ENCODE results near the gene RNF207.
A peak's percentile ranks its signal among the peaks of the same experiment; 100 is the strongest.

The RNF207 gene

GRCh38 chr1:6205849-6206519 lies at the start of gene RNF207:
Gene RNF207, plus strand, starts transcription at chr1:6206119. Its CDS starts 417 bp downstream, at chr1:6206536.
- peak; percentile 83 for DNase-seq (ENCODE audit: low spot score)

GRCh38 chr1:6157132-6157527 lies 48.8 kb upstream of the RNF207 start:
- no peak for DNase-seq (ENCODE audit: low spot score)

- DNase-seq (ENCODE audit: low spot score) = no peak
Measured at GRCh38 chr1:6157528-6158174, 48.3 kb upstream of the RNF207 start.

- no peak for DNase-seq (ENCODE audit: low spot score)
Measured at GRCh38 chr1:6158181-6158580, 47.7 kb upstream of the RNF207 start.

- DNase-seq (ENCODE audit: low spot score) = no peak
Measured at GRCh38 chr1:6162341-6162740, 43.6 kb upstream of the RNF207 start.

- DNase-seq (ENCODE audit: low spot score) = no peak
Measured at GRCh38 chr1:6162773-6163172, 43.1 kb upstream of the RNF207 start.

GRCh38 chr1:6163191-6163972 lies 42.5 kb upstream of the RNF207 start:
- DNase-seq (ENCODE audit: low spot score) = no peak

GRCh38 chr1:6163973-6164617 lies 41.8 kb upstream of the RNF207 start:
- DNase-seq (ENCODE audit: low spot score) = no peak

GRCh38 chr1:6165027-6165426 lies 40.9 kb upstream of the RNF207 start:
- no peak for DNase-seq (ENCODE audit: low spot score)

GRCh38 chr1:6165441-6165985 lies 40.4 kb upstream of the RNF207 start:
- DNase-seq (ENCODE audit: low spot score) = no peak

- no peak for DNase-seq (ENCODE audit: low spot score)
Measured at GRCh38 chr1:6166221-6166620, 39.7 kb upstream of the RNF207 start.

GRCh38 chr1:6166655-6167390 lies 39.1 kb upstream of the RNF207 start:
- DNase-seq (ENCODE audit: low spot score) = no peak

GRCh38 chr1:6167391-6168303 lies 38.3 kb upstream of the RNF207 start:
- DNase-seq (ENCODE audit: low spot score) = no peak

GRCh38 chr1:6168947-6169586 lies 36.9 kb upstream of the RNF207 start:
- DNase-seq (ENCODE audit: low spot score) = no peak

GRCh38 chr1:6170116-6170741 lies 35.7 kb upstream of the RNF207 start:
- DNase-seq (ENCODE audit: low spot score) = no peak

- no peak for DNase-seq (ENCODE audit: low spot score)
Measured at GRCh38 chr1:6170742-6171201, 35.1 kb upstream of the RNF207 start.

- DNase-seq (ENCODE audit: low spot score) = no peak
Measured at GRCh38 chr1:6171548-6172124, 34.3 kb upstream of the RNF207 start.

- DNase-seq (ENCODE audit: low spot score) = no peak
Measured at GRCh38 chr1:6172549-6172948, 33.4 kb upstream of the RNF207 start.
